Measurements from ENCODE around the gene GREB1. TPM values are rescaled to one million over a fixed set of nuclear protein-coding genes. Genes with fewer than 3 reads are reported as not detected.

The GREB1 gene
- total RNA-seq, 1 experiment from 2014 or later, result 0.62 TPM

DNA sequence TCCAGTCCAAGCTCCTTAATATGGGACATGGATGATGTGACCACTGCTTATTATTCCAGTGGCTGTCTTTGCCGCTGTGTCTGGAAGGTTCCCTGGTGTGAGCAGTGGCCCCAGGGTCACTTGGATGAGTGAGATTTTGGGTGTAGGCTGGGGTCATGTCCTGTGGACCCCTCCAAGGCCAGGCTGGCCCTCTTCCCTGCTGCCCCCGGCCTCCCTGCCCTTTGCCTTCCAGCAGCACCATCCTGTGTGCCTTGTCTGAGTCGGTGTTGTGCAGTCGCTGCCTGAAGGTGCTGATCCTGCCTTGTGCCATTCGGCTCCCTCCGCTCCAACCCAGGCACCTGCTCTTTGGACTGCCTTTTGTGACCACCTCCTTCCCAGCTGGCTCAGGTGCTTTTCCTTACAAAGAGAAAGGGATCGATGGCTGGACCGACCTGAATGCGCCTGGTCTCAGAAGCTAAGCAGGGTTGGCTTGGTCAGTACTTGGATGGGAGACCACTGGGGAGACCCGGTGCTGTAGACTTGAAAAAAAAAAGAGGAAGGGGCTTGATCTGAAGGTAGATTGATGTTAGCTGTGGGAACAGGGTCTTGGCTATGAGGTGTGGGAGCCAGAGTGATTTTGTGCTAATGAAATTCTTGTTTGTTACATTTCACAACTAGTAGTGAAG is 16.7 kb upstream of the GREB1 start:
- no peaks in the 10 kb centered on the region for H3K36me3 ChIP-seq (ENCODE audit: low read depth, low read length)
- no peak overlapping the region for H2AFZ ChIP-seq (ENCODE audit: low read length)
- no peaks in the 10 kb centered on the region for H3F3A ChIP-seq (ENCODE audit: low read length, unreplicated experiment)
- H3K27ac ChIP-seq (ENCODE audit: low read length), result no peak overlapping the region
- no peaks in the 10 kb centered on the region for H4K20me1 ChIP-seq (ENCODE audit: low read length)
- intact Hi-C loops (cut with micrococcal nuclease), result no loop called here
- H3K9me2 ChIP-seq (replicated peaks; ENCODE audit: low read length), result no peaks in the 10 kb centered on the region
- no TSS peak for BruUV-seq (replicated peaks)
- no peaks in the 10 kb centered on the region for H3K9me3 ChIP-seq (ENCODE audit: low read length)
- peaks cover 14% of the 10 kb centered on the region for H3K27me3 ChIP-seq (ENCODE audit: low read length)
- no peak overlapping the region for H3K4me2 ChIP-seq (ENCODE audit: low read length)
- no peaks in the 10 kb centered on the region for H3K4me1 ChIP-seq (ENCODE audit: insufficient read depth, low read length)
- TF ChIP-seq EZH2 (IDR thresholded peaks at IDR 0.05; ENCODE audit: low read length, unreplicated experiment), result no peak
- no peak for TF ChIP-seq EZH2phosphoT487 (IDR thresholded peaks at IDR 0.05; ENCODE audit: borderline replicate concordance, low read length)
- TF ChIP-seq, protein P1, sequence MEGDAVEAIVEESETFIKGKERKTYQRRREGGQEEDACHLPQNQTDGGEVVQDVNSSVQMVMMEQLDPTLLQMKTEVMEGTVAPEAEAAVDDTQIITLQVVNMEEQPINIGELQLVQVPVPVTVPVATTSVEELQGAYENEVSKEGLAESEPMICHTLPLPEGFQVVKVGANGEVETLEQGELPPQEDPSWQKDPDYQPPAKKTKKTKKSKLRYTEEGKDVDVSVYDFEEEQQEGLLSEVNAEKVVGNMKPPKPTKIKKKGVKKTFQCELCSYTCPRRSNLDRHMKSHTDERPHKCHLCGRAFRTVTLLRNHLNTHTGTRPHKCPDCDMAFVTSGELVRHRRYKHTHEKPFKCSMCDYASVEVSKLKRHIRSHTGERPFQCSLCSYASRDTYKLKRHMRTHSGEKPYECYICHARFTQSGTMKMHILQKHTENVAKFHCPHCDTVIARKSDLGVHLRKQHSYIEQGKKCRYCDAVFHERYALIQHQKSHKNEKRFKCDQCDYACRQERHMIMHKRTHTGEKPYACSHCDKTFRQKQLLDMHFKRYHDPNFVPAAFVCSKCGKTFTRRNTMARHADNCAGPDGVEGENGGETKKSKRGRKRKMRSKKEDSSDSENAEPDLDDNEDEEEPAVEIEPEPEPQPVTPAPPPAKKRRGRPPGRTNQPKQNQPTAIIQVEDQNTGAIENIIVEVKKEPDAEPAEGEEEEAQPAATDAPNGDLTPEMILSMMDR (conservative IDR thresholded peaks at IDR 0.05; ENCODE audit: low read depth, low read length), result no peak
- no peaks in the 10 kb centered on the region for H3K79me2 ChIP-seq (ENCODE audit: low read length)
- no peak overlapping the region for H3K4me3 ChIP-seq (ENCODE audit: low read length)
- ChIA-PET POLR2A (ENCODE audit: unreplicated experiment) (no interaction called here), CTCF (no interaction called here)
- no peak for ATAC-seq
- no peak for DNase-seq
- no peak overlapping the region for H3K9ac ChIP-seq (ENCODE audit: low read length)

DNA sequence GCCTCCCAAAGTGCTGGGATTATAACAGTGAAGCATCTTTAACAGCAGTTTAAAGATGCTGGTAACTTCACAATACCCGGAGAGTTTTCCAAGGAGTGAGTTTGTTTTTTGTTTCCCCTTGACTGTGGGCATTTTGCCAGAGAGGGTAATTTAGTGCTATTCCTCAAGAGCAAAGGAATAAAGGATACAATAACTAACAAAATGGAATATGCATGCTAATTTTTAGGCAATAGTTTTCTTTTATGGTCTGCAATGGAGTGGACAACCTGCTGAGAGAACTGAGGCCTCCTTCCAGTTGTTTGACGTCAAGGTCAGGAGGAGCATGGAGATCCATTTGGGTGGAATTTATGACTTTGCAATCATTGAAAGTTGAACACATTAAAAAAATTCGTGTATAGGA is 15.9 kb upstream of the GREB1 start:
- ATAC-seq, result no peak
- Histone ChIP-seq H3K36me3 (ENCODE audit: low read depth, low read length) (no peaks in the 10 kb centered on the region), H3K27ac (ENCODE audit: low read length) (no peak overlapping the region), H3K9me3 (ENCODE audit: low read length) (no peaks in the 10 kb centered on the region), H3K79me2 (ENCODE audit: low read length) (no peaks in the 10 kb centered on the region), H3K27me3 (ENCODE audit: low read length) (peaks cover 11% of the 10 kb centered on the region), H4K20me1 (ENCODE audit: low read length) (no peaks in the 10 kb centered on the region), H3K4me3 (ENCODE audit: low read length) (no peak overlapping the region), H3F3A (ENCODE audit: low read length, unreplicated experiment) (no peaks in the 10 kb centered on the region), H3K4me1 (ENCODE audit: insufficient read depth, low read length) (no peaks in the 10 kb centered on the region), H3K9me2 (replicated peaks; ENCODE audit: low read length) (no peaks in the 10 kb centered on the region), H3K9ac (ENCODE audit: low read length) (no peak overlapping the region), H2AFZ (ENCODE audit: low read length) (no peak overlapping the region), H3K4me2 (ENCODE audit: low read length) (no peak overlapping the region)
- BruUV-seq (replicated peaks), result no TSS peak
- DNase-seq, result no peak
- POLR2A ChIA-PET (ENCODE audit: unreplicated experiment), result no interaction called here
- intact Hi-C loops (cut with micrococcal nuclease), result no loop called here
- CTCF ChIA-PET, result no interaction called here
- TF ChIP-seq EZH2phosphoT487 (IDR thresholded peaks at IDR 0.05; ENCODE audit: borderline replicate concordance, low read length) (no peak), EZH2 (IDR thresholded peaks at IDR 0.05; ENCODE audit: low read length, unreplicated experiment) (no peak)
- TF ChIP-seq, protein P1 (conservative IDR thresholded peaks at IDR 0.05; ENCODE audit: low read depth, low read length), result no peak

DNA sequence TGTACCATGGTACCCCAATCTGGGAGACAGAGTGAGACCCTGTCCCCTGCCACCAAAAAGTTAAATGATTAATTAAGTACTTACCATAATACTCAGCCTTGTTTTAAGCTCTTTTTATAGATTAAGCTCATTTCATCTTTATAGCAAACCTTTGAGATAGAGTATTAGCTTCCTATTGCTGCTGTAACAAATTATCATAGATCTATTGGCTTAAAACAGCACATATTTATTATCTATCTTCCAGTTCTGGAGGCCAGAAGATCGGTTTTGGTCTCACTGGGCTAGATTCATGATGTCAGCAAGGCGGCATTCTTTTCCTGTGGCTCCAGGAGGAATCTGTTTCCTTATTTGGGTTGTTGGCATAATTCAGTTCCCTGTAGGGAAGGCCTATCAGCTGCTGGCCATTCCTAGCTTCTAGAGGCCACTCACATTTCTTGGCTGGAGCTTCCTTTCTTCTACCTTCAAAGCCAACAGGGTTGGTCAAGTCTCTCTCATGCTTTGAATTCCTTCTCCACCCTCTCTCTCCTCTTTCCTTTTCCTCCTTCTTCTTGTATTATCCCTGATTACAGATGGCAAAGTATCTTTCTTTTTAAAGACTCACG is 13.7 kb upstream of the GREB1 start:
- no peaks in the 10 kb centered on the region for H3K79me2 ChIP-seq (ENCODE audit: low read length)
- DNase-seq (no peak), ATAC-seq (no peak)
- intact Hi-C loops (cut with micrococcal nuclease), result no loop called here
- no peaks in the 10 kb centered on the region for H3K36me3 ChIP-seq (ENCODE audit: low read depth, low read length)
- H3K4me3 ChIP-seq (ENCODE audit: low read length), result no peak overlapping the region
- H3K27me3 ChIP-seq (ENCODE audit: low read length), result peaks cover 16% of the 10 kb centered on the region
- ChIA-PET POLR2A (ENCODE audit: unreplicated experiment) (interaction anchor here (0.7 kb wide), 1 partner anchor 233 kb away, joined by 3 read pairs; no protein-coding TSS in a partner anchor), CTCF (no interaction called here)
- H3K9me2 ChIP-seq (replicated peaks; ENCODE audit: low read length), result no peaks in the 10 kb centered on the region
- no peaks in the 10 kb centered on the region for H3K9me3 ChIP-seq (ENCODE audit: low read length)
- H4K20me1 ChIP-seq (ENCODE audit: low read length), result no peaks in the 10 kb centered on the region
- H3K27ac ChIP-seq (ENCODE audit: low read length), result no peak overlapping the region
- no peak for TF ChIP-seq EZH2phosphoT487 (IDR thresholded peaks at IDR 0.05; ENCODE audit: borderline replicate concordance, low read length)
- TF ChIP-seq EZH2 (IDR thresholded peaks at IDR 0.05; ENCODE audit: low read length, unreplicated experiment), result no peak
- TF ChIP-seq, protein P1 (conservative IDR thresholded peaks at IDR 0.05; ENCODE audit: low read depth, low read length), result no peak
- no peak overlapping the region for H3K9ac ChIP-seq (ENCODE audit: low read length)
- H2AFZ ChIP-seq (ENCODE audit: low read length), result no peak overlapping the region
- BruUV-seq (replicated peaks), result no TSS peak
- no peaks in the 10 kb centered on the region for H3F3A ChIP-seq (ENCODE audit: low read length, unreplicated experiment)
- H3K4me1 ChIP-seq (ENCODE audit: insufficient read depth, low read length), result no peaks in the 10 kb centered on the region
- no peak overlapping the region for H3K4me2 ChIP-seq (ENCODE audit: low read length)
